SK-N-SH treated with all-trans-retinoic acid at 6 μM for 48 hours (cell line): ENCODE data around the gene BMPR1B.

Source experiments
- ESRRG ChIP-seq: fragments of 250-450 bp; sonication (Bioruptor Pico); IDR thresholded peaks from 2 replicates; pipeline ENCODE4 v1.6.1; 2021; ENCODE audit warnings: mild to moderate bottlenecking
- ISL1 ChIP-seq: fragments of 250-450 bp; sonication (Bioruptor Pico); IDR thresholded peaks from 2 replicates; pipeline ENCODE4 v2.1.2; 2022; ENCODE audit warnings: mild to moderate bottlenecking, moderate library complexity
- PPARA ChIP-seq: fragments of 250-450 bp; sonication (Bioruptor Pico); IDR thresholded peaks from 2 replicates; pipeline ENCODE4 v1.5.0; 2020; ENCODE audit warnings: mild to moderate bottlenecking, borderline replicate concordance
- TCF4 ChIP-seq: fragments of 250-450 bp; sonication (Bioruptor Pico); IDR thresholded peaks from 2 replicates; pipeline ENCODE4 v1.8.0; 2021; ENCODE audit warnings: mild to moderate bottlenecking, moderate library complexity, borderline replicate concordance
- ZNF70 ChIP-seq: fragments of 450-650 bp; formaldehyde crosslinking; IDR thresholded peaks from 2 replicates; pipeline ENCODE4 v1.5.0; 2020; ENCODE audit warnings: mild to moderate bottlenecking, moderate library complexity

DNA sequence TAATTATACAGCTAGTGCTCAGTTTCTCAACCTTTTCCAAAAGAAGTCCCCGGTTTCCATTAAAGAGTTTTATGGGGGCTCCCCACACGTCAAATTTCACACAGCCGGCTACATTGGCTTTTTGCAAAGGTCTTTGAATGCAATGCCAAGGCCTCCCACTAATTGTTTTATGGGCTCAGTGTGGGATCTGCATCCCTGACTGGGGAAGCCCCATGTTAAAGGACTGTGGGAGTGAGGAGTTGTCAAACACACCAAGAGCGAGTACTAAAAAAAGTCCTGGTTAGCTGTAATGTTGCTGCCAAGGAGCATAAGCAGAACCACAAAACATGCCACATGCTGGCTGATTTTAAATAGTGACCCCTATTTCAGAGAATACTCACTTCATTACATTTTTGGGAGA is 162.6 kb downstream of the BMPR1B start:
- TF ChIP-seq ZNF70 (CRISPR knock-in tag) (no peak), ESRRG (no peak), TCF4 (CRISPR knock-in tag) (no peak), PPARA (CRISPR knock-in tag) (no peak), ISL1 (no peak)
